CD14-positive monocyte (primary cell): ENCODE results near the gene C12orf57. TPM values are rescaled to one million over a fixed set of nuclear protein-coding genes. Genes with fewer than 3 reads are reported as not detected.
A peak's percentile ranks its signal among the peaks of the same experiment; 100 is the strongest.

Experiments used
- DNase-seq, 3 donors: peaks; one replicate each; pipeline ENCODE4 v3.0.0-alpha.2; 2011 to 2022
- H2AFZ ChIP-seq: 2 replicates; pipeline ENCODE4 v1.6.0; 2012; ENCODE audit warnings: mild to moderate bottlenecking, low read depth, low read length, inconsistent platforms; ENCODE audit not compliant: insufficient read depth, poor library complexity, severe bottlenecking
- H3K27ac ChIP-seq, 2 donors: 1 replicate in 1 of 2; 2 replicates in 1 of 2; pipeline ENCODE4 v1.5.1; 2012 to 2013; ENCODE audit warnings: low read length in 2 of 2, control low read depth in 1 of 2, inconsistent platforms in 1 of 2, low read depth in 1 of 2, mild to moderate bottlenecking in 1 of 2
- H3K27me3 ChIP-seq, 2 donors: one replicate each; pipeline versions ENCODE4 v1.6.0 to v1.6.1; 2011 to 2013; ENCODE audit warnings: low read length in 2 of 2; ENCODE audit not compliant: control insufficient read depth in 2 of 2, insufficient read depth in 2 of 2
- H3K36me3 ChIP-seq, 2 donors: replicated peaks in 1 of 2; 1 replicate in 1 of 2; 2 replicates in 1 of 2; pipeline versions ENCODE4 v1.5.1 to v1.6.1; 2012 to 2013; ENCODE audit warnings: low read length in 2 of 2, control low read depth in 1 of 2, inconsistent platforms in 1 of 2, mild to moderate bottlenecking in 1 of 2; ENCODE audit not compliant: insufficient read depth in 2 of 2, control insufficient read depth in 1 of 2
- H3K4me1 ChIP-seq, 2 donors: 1 replicate in 1 of 2; 2 replicates in 1 of 2; pipeline versions ENCODE4 v1.5.1 to v1.6.1; 2012 to 2013; ENCODE audit warnings: low read length in 2 of 2, control low read depth in 1 of 2, inconsistent platforms in 1 of 2, mild to moderate bottlenecking in 1 of 2, moderate library complexity in 1 of 2; ENCODE audit not compliant: insufficient read depth in 2 of 2, control insufficient read depth in 1 of 2
- H3K4me2 ChIP-seq: replicated peaks from 2 replicates; pipeline ENCODE3; 2012; ENCODE audit warnings: low read length, moderate library complexity, mild to moderate bottlenecking; ENCODE audit not compliant: poor library complexity, severe bottlenecking; ENCODE audit errors: extremely low read depth
- H3K4me3 ChIP-seq, 3 experiments: fragments of 200-600 bp in 1 of 3; sonication (generic) in 1 of 3; replicated peaks in 1 of 3; 1 replicate in 2 of 3; 2 replicates in 1 of 3; pipeline ENCODE4 v1.5.1; 2011 to 2013; ENCODE audit warnings: low read length in 3 of 3, mild to moderate bottlenecking in 3 of 3, control low read depth in 2 of 3, low read depth in 2 of 3, inconsistent platforms in 1 of 3, moderate library complexity in 1 of 3
- H3K79me2 ChIP-seq: 2 replicates; pipeline ENCODE4 v1.6.0; 2012; ENCODE audit warnings: mild to moderate bottlenecking, control low read depth, inconsistent platforms, low read length, moderate library complexity; ENCODE audit not compliant: insufficient read depth
- H3K9ac ChIP-seq: 2 replicates; pipeline ENCODE4 v1.6.0; 2017; ENCODE audit warnings: low read length, mild to moderate bottlenecking; ENCODE audit not compliant: insufficient read depth, poor library complexity, severe bottlenecking
- H3K9me3 ChIP-seq, 2 donors: replicated peaks in 1 of 2; 1 replicate in 1 of 2; 2 replicates in 1 of 2; pipeline versions ENCODE4 v1.5.1 to v1.6.1; 2012 to 2013; ENCODE audit warnings: low read length in 2 of 2, control low read depth in 1 of 2; ENCODE audit not compliant: control insufficient read depth in 1 of 2, insufficient read depth in 1 of 2
- H4K20me1 ChIP-seq: 2 replicates; pipeline ENCODE4 v1.6.0; 2012; ENCODE audit warnings: mild to moderate bottlenecking, low read length, control low read depth, moderate library complexity; ENCODE audit not compliant: insufficient read depth
- H3K27ac Mint-ChIP-seq, 7 donors: one replicate each; pipeline ENCODE4 v1.8.0; 2020; ENCODE audit warnings: mild to moderate bottlenecking in 7 of 7, mixed read lengths in 7 of 7, moderate library complexity in 6 of 7, inconsistent platforms in 2 of 7
- H3K27me3 Mint-ChIP-seq, 3 donors: one replicate each; pipeline ENCODE4 v1.8.0; 2021 to 2022; ENCODE audit warnings: low read depth in 3 of 3, mild to moderate bottlenecking in 3 of 3, mixed read lengths in 3 of 3, moderate library complexity in 3 of 3, inconsistent platforms in 1 of 3
- H3K36me3 Mint-ChIP-seq, 2 donors: one replicate each; pipeline ENCODE4 v1.8.0; 2020; ENCODE audit warnings: mixed read lengths in 2 of 2, inconsistent platforms in 1 of 2, mild to moderate bottlenecking in 1 of 2
- H3K4me1 Mint-ChIP-seq: one replicate; pipeline ENCODE4 v1.8.0; 2020; ENCODE audit warnings: mild to moderate bottlenecking, mixed read lengths
- H3K4me3 Mint-ChIP-seq, 2 donors: one replicate each; pipeline ENCODE4 v1.8.0; 2020; ENCODE audit warnings: mild to moderate bottlenecking in 2 of 2, mixed read lengths in 2 of 2, moderate library complexity in 1 of 2
- H3K9me3 Mint-ChIP-seq, 7 donors: one replicate each; pipeline ENCODE4 v1.8.0; 2020 to 2022; ENCODE audit warnings: mixed read lengths in 7 of 7, mild to moderate bottlenecking in 6 of 7, moderate library complexity in 6 of 7, inconsistent platforms in 2 of 7
- WGBS: methylation state at CpG from one replicate; pipeline ENCODE4 v1.1.5; 2013; ENCODE audit warnings: missing lambda C conversion rate; ENCODE audit not compliant: insufficient coverage; 5-methylcytosine and 5-hydroxymethylcytosine counted together
- intact Hi-C, 2 donors: fragments of 100-400 bp; cut with micrococcal nuclease; formaldehyde crosslinking; loops; one replicate each; pipeline versions ENCODE4 v1.15.0 to v1.15.1; 2023
- polyA plus RNA-seq, 3 donors: library from polyadenylated mRNA; depleted of rRNA in 1 of 3; unstranded in 2 of 3; stranded (reverse) in 1 of 3; fragments of 300-500 nt in 2 of 3; fragments of >200 nt in 1 of 3; fragmentation: Illumina TruSeq in 2 of 3; gene quantifications; 1 replicate in 2 of 3; 2 replicates in 1 of 3; pipeline ENCODE4 v1.2.3, GENCODE V29; 2012 to 2021
- TF ChIP-seq, protein P1 (sequence below): fragments of 200-600 bp; IDR thresholded peaks from one replicate; pipeline ENCODE4 v1.8.0; 2022; ENCODE audit warnings: antibody characterized with exemption, mild to moderate bottlenecking

C12orf57 gene
- polyA plus RNA-seq, 3 donors: 19.1 to 59.2 (median 24.2) TPM

DNA sequence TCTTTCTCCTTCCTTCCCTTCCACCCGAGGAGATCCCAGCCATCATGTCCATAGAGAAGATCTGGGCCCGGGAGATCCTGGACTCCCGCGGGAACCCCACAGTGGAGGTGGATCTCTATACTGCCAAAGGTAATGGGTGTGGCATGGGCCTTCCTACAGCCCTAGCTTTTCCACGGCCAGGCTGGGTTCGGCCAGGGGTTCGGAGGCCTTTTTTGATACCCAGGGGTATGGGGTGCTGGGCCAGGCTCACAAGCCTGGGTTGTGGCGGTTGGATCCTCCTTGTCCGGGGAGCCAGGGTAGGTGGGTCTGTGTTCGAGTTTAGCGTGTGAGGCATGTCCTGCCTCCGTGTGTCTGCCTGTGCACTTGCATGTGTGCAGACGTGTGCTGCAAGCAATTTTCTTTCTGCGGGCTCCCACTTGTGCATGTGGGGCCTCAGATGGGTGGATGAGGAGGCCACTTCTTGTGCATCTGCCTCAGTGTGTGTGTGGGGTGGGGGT, 28.0 kb upstream of the C12orf57 start:
- Mint-ChIP-seq H3K36me3 (peaks cover 0 to 13% of the 10 kb centered on the region in 2 donors), H3K4me3 (peak overlapping the region in 1 of 2 donors; percentile 95), H3K27me3 (peaks cover 62 to 68% (median 66%) of the 10 kb centered on the region in 3 donors), H3K9me3 (peaks cover 0 to 9% (median 5%) of the 10 kb centered on the region in 7 donors), H3K27ac (no peak overlapping the region), H3K4me1 (peaks cover 19% of the 10 kb centered on the region)
- Histone ChIP-seq H4K20me1 (no peaks in the 10 kb centered on the region), H3K27me3 (peaks cover 23 to 60% of the 10 kb centered on the region in 2 donors), H3K79me2 (no peaks in the 10 kb centered on the region), H3K27ac (no peak overlapping the region), H3K4me2 (no peak overlapping the region), H3K9me3 (peaks cover 0 to 10% of the 10 kb centered on the region in 2 donors), H3K4me1 (peaks cover 13 to 19% of the 10 kb centered on the region in 2 donors), H3K4me3 (no peak overlapping the region), H3K9ac (no peak overlapping the region), H3K36me3 (no peaks in the 10 kb centered on the region), H2AFZ (no peak overlapping the region)
- intact Hi-C loops: no loop called here
- TF ChIP-seq, protein P1, sequence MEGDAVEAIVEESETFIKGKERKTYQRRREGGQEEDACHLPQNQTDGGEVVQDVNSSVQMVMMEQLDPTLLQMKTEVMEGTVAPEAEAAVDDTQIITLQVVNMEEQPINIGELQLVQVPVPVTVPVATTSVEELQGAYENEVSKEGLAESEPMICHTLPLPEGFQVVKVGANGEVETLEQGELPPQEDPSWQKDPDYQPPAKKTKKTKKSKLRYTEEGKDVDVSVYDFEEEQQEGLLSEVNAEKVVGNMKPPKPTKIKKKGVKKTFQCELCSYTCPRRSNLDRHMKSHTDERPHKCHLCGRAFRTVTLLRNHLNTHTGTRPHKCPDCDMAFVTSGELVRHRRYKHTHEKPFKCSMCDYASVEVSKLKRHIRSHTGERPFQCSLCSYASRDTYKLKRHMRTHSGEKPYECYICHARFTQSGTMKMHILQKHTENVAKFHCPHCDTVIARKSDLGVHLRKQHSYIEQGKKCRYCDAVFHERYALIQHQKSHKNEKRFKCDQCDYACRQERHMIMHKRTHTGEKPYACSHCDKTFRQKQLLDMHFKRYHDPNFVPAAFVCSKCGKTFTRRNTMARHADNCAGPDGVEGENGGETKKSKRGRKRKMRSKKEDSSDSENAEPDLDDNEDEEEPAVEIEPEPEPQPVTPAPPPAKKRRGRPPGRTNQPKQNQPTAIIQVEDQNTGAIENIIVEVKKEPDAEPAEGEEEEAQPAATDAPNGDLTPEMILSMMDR: no peak
- 94% methylated on average over 10 of the region's 14 CpGs for WGBS
- no peak for DNase-seq

DNA sequence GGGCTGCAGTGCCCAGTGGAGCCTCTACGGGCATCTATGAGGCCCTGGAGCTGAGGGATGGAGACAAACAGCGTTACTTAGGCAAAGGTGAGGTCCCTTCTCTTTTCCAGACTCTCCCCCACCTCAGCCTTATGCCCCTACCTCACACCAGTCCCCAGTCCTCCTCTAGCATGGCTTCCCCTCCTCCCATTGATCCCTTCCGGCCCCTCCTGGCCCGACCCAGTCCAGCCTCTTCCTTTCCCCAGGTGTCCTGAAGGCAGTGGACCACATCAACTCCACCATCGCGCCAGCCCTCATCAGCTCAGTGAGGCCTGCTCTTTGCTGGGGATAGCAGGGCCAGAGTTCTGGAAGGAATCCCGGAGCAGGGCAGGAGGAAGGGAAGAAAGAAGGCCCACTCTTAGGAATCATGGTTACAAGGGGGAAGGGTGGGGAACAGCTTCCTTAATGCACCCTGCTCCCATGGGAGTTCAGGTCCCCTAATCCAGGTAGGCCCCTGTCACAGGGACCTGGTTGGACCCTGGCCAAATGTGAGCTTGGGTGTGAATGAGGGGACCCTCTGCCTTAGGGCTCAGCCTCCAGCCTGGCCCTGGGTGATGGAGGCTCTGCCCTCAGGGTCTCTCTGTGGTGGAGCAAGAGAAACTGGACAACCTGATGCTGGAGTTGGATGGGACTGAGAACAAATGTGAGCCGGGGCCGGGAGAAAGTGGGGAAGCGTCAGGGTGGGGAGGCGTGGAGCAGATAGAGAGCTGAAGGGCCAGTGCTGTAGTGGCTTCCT, 27.2 kb upstream of the C12orf57 start:
- Mint-ChIP-seq H3K27me3 (peaks cover 63 to 66% (median 63%) of the 10 kb centered on the region in 3 donors), H3K4me1 (peaks cover 19% of the 10 kb centered on the region), H3K4me3 (peak overlapping the region in 1 of 2 donors; percentile 28), H3K9me3 (peaks cover 0 to 9% (median 5%) of the 10 kb centered on the region in 7 donors), H3K36me3 (peaks cover 0 to 13% of the 10 kb centered on the region in 2 donors), H3K27ac (peak overlapping the region in 1 of 7 donors; percentile 43)
- Histone ChIP-seq H3K4me3 (no peak overlapping the region), H3K9me3 (peaks cover 0 to 10% of the 10 kb centered on the region in 2 donors), H4K20me1 (no peaks in the 10 kb centered on the region), H3K79me2 (no peaks in the 10 kb centered on the region), H3K4me1 (peaks cover 13 to 19% of the 10 kb centered on the region in 2 donors), H3K36me3 (no peaks in the 10 kb centered on the region), H3K9ac (no peak overlapping the region), H3K27me3 (peaks cover 21 to 58% of the 10 kb centered on the region in 2 donors), H3K27ac (no peak overlapping the region), H3K4me2 (no peak overlapping the region), H2AFZ (no peak overlapping the region)
- WGBS: 96% methylated on average over 8 of the region's 11 CpGs
- DNase-seq: no peak
- TF ChIP-seq, protein P1: no peak
- intact Hi-C loops: no loop called here
